Activated T-cell treated with anti-CD3 and anti-CD28 coated beads, Interleukin-2, amount 50 U/mL, for 4 hours (primary cell): ENCODE measurements around the gene BTBD7. TPM values are rescaled to one million over a fixed set of nuclear protein-coding genes. Genes with fewer than 3 reads are reported as not detected.

Experiments
- ATAC-seq, 2 donors: fragments of 200-7000 bp; cut with Tn5 transposase; one replicate each; pipeline ENCODE4 v1.10.0; 2021
- DNase-seq: peaks from one replicate; pipeline ENCODE4 v3.0.0-alpha.2; 2020
- H3K27me3 Mint-ChIP-seq: one replicate; pipeline ENCODE4 v1.8.0; 2021; ENCODE audit warnings: low read depth, mixed read lengths
- H3K36me3 Mint-ChIP-seq: one replicate; pipeline ENCODE4 v1.8.0; 2022; ENCODE audit warnings: mixed read lengths; ENCODE audit not compliant: insufficient read depth
- H3K4me1 Mint-ChIP-seq: one replicate; pipeline ENCODE4 v1.8.0; 2021; ENCODE audit warnings: low read depth, mixed read lengths
- H3K4me3 Mint-ChIP-seq: one replicate; pipeline ENCODE4 v1.8.0; 2021; ENCODE audit warnings: mild to moderate bottlenecking, moderate library complexity, mixed read lengths
- H3K9me3 Mint-ChIP-seq: one replicate; pipeline ENCODE4 v1.8.0; 2021; ENCODE audit warnings: mixed read lengths
- total RNA-seq, 3 donors: library from RNA; stranded (reverse); gene quantifications; one replicate each; pipeline ENCODE4 v1.2.1, GENCODE V29; 2021

The BTBD7 gene
- total RNA-seq, 3 donors from 2014 or later = 14.9 to 20.3 (median 17.8) TPM

DNA sequence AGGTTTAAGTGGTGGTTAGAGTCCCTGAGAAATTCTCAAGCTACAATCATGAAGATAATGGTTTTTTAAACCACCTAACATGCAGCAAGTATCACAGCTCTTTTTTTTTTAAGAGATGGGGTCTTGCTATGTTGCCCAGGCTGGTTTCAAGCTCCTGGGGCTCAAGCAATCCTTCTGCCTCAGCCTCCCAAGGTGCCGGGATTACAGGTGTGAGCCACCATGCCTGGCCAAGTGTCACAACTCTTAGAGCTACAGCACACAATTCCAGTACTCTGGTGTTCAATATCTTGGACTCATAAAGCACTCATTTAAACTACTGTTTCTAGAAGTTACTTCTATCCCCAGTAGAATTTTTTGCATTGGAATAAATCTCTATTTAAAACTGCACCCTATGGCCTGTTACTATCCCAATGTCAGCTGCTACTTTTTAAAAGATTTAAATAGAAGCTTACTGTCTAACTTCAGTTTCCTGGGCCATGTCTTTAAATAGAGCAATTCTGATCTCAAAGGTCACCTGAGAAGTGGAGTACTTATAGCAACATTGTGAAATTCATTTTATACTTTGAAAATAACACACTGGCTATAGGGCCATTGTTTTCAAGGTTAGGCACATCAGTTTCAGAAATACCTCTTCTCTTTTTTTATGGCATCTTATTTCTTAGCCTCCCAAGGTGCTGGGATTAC lies 137.4 kb downstream of the BTBD7 start:
- ATAC-seq (no peak), DNase-seq (no peak)
- peaks cover 2% of the 10 kb centered on the region for H3K36me3 Mint-ChIP-seq
- no peaks in the 10 kb centered on the region for H3K4me1 Mint-ChIP-seq
- no peaks in the 10 kb centered on the region for H3K9me3 Mint-ChIP-seq
- no peaks in the 10 kb centered on the region for H3K27me3 Mint-ChIP-seq
- H3K4me3 Mint-ChIP-seq = no peak overlapping the region

Other genes with a start within 250 kb of the BTBD7 start
- gene ITPK1, start 217.1 kb downstream of the BTBD7 start, total RNA-seq = 10 to 100 TPM; 49.4 to 59.7 (median 59.1) TPM
- 10 to 100 TPM; 15.9 to 19.3 (median 16.8) TPM for gene MOAP1, start 148.1 kb downstream of the BTBD7 start, total RNA-seq
- gene LYSET, start 147.7 kb downstream of the BTBD7 start, total RNA-seq = 10 to 100 TPM; 20.0 to 21.0 (median 20.7) TPM
- 10 to 100 TPM; 16.0 to 17.7 (median 16.9) TPM for gene GON7, start 126.0 kb downstream of the BTBD7 start, total RNA-seq
- 10 to 100 TPM; 25.4 to 30.2 (median 27.0) TPM for gene UBR7, start 125.8 kb downstream of the BTBD7 start, total RNA-seq
- gene COX8C, start 14.1 kb upstream of the BTBD7 start, total RNA-seq = not detected
- not detected for gene UNC79, start 97.9 kb upstream of the BTBD7 start, total RNA-seq